PFSK-1 (cell line): Measurements from ENCODE around the gene PARD3B.

Source experiments
- FOXP2 ChIP-seq: optimal IDR thresholded peaks from 2 replicates; pipeline ENCODE3; 2011; ENCODE audit warnings: borderline replicate concordance, control low read depth, inconsistent platforms; ENCODE audit not compliant: insufficient read depth; ENCODE audit errors: extremely low read length, extremely low read depth
- POLR2AphosphoS5 ChIP-seq: IDR thresholded peaks from 2 replicates; pipeline ENCODE4 v1.6.1; 2012; ENCODE audit warnings: low read depth, mild to moderate bottlenecking, control low read depth, low read length, moderate library complexity
- SIN3A ChIP-seq: IDR thresholded peaks from 2 replicates; pipeline ENCODE4 v1.6.1; 2012; ENCODE audit warnings: mild to moderate bottlenecking, low read length, moderate library complexity, borderline replicate concordance; ENCODE audit not compliant: insufficient read depth
- TAF1 ChIP-seq: IDR thresholded peaks from 2 replicates; pipeline ENCODE4 v1.6.1; 2012; ENCODE audit warnings: low read length, control low read depth, borderline replicate concordance; ENCODE audit not compliant: insufficient read depth
- TF ChIP-seq, protein P1 (sequence below), 2 experiments: IDR thresholded peaks; 2 replicates each; pipeline versions ENCODE4 v1.6.1 to v1.8.0; 2011 to 2012; ENCODE audit warnings: low read depth in 2 of 2, low read length in 2 of 2, control low read depth in 1 of 2, inconsistent platforms in 1 of 2, mild to moderate bottlenecking in 1 of 2, moderate library complexity in 1 of 2; ENCODE audit not compliant: insufficient read depth in 1 of 2

PARD3B gene

DNA sequence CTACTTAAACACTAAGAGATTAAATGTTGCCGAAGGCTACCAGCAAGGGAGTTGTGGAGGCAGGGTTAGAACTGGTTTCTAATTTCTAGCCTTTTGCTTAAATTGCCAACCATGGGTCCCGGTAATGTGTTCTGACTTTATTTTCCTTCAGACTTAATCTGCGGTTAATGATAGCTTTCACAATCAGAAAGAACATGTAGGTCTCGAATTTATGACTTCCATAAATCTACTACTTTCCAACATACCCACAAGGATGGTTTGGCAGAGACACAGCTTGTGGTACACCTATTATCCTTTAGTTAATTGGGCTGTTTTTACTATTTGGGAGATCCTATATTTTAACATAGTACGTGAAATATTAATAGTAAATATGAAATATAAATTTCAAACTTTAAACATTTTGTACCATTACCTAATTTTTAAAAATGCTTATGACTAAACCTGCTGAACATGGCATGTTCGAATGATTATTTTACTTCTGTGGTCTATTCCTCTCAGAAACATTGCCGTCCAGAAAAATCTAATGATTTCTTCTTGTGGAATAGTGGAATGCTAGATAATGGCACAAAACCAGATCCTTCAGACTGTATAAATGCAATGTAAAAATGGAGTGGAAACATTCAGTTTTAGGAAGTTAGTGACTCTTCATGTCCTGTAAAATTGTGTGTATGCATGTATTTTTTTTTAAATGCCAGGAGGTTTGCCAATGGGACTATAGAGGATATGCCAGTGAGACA is 41.3 kb downstream of the PARD3B start:
- TF ChIP-seq SIN3A (no peak), FOXP2 (no peak), POLR2AphosphoS5 (no peak), TAF1 (no peak)
- TF ChIP-seq, protein P1, sequence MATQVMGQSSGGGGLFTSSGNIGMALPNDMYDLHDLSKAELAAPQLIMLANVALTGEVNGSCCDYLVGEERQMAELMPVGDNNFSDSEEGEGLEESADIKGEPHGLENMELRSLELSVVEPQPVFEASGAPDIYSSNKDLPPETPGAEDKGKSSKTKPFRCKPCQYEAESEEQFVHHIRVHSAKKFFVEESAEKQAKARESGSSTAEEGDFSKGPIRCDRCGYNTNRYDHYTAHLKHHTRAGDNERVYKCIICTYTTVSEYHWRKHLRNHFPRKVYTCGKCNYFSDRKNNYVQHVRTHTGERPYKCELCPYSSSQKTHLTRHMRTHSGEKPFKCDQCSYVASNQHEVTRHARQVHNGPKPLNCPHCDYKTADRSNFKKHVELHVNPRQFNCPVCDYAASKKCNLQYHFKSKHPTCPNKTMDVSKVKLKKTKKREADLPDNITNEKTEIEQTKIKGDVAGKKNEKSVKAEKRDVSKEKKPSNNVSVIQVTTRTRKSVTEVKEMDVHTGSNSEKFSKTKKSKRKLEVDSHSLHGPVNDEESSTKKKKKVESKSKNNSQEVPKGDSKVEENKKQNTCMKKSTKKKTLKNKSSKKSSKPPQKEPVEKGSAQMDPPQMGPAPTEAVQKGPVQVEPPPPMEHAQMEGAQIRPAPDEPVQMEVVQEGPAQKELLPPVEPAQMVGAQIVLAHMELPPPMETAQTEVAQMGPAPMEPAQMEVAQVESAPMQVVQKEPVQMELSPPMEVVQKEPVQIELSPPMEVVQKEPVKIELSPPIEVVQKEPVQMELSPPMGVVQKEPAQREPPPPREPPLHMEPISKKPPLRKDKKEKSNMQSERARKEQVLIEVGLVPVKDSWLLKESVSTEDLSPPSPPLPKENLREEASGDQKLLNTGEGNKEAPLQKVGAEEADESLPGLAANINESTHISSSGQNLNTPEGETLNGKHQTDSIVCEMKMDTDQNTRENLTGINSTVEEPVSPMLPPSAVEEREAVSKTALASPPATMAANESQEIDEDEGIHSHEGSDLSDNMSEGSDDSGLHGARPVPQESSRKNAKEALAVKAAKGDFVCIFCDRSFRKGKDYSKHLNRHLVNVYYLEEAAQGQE (IDR thresholded peaks at IDR 0.05; ENCODE audit: insufficient read depth in 1 of 2, low read depth in 2 of 2, low read length in 2 of 2), result no peak

DNA sequence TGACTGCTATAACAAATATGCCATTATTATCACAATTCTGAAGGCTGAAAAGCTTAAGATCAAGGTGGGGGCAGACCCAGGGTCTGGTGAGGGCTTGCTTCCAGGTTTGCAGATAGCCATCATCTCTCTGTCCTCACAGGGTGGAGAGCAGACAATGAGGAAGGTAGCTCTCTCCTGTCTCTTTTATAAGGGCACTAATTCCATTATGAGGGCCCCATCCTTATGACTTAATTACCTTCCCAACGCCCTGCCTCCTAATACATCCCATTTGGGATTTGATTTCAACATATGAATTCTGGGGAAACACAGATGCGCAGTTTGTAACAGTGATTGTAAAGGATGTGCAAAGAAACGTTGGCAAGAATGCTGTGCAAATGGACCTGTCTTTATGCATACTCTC is 44.8 kb downstream of the PARD3B start:
- TF ChIP-seq POLR2AphosphoS5 (no peak), FOXP2 (no peak), SIN3A (no peak), TAF1 (no peak)
- TF ChIP-seq, protein P1 (IDR thresholded peaks at IDR 0.05; ENCODE audit: insufficient read depth in 1 of 2, low read depth in 2 of 2, low read length in 2 of 2), result no peak

DNA sequence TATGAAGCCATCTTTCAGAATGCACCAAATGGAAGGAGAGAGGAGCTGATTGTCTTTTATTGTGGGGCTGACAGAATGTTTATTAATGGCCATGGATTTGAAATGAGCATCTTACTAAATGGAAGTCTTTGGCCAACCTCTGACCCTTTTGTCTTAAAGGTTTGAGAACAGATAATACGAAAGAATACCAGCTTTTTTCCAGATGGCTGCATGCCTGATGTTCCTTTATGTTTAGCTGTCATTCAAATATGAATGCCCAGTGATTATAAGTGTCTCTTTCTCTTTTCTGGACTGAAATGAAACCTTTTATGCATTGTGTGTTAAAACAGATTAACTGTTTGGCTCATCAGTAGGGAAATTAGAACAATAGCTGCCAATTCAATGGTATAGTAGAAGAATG is 46.0 kb downstream of the PARD3B start:
- TF ChIP-seq, protein P1 (IDR thresholded peaks at IDR 0.05; ENCODE audit: insufficient read depth in 1 of 2, low read depth in 2 of 2, low read length in 2 of 2), result no peak
- TF ChIP-seq SIN3A (no peak), POLR2AphosphoS5 (no peak), FOXP2 (no peak), TAF1 (no peak)

DNA sequence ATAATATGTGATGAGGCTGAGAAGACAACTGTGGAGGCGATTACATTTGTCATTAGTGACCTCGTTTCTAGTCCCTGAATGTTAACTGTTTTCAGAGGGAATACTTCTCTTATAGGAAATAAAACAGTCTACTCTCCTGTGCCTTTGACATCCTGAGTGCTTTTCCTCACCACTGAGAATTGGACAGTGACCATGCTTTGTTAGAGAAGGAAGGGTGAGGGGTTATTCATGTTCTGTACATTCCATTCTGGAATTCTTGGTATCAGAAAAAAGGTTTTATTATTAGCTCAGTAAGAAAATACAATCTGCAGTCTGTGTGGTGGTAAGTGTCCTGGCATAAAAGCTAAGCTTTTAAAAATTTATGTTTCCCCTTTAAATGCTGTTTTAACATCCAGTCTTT is 58.8 kb downstream of the PARD3B start:
- TF ChIP-seq TAF1 (no peak), POLR2AphosphoS5 (no peak), SIN3A (no peak), FOXP2 (no peak)
- TF ChIP-seq, protein P1 (IDR thresholded peaks at IDR 0.05; ENCODE audit: insufficient read depth in 1 of 2, low read depth in 2 of 2, low read length in 2 of 2), result no peak
